Measurements from ENCODE around the gene CCDC106. TPM values are rescaled to one million over a fixed set of nuclear protein-coding genes. Genes with fewer than 3 reads are reported as not detected.

Gene CCDC106
- total RNA-seq, 1 donor from 2014 or later = 3.1 TPM

GRCh38 chr19:55655648-55656040 lies 7.6 kb downstream of the CCDC106 start:
- Histone ChIP-seq H3K27ac (ENCODE audit: low read depth, low read length) (peak overlapping the region; percentile 99), H3K4me1 (ENCODE audit: control insufficient read depth in 3 of 3, insufficient read depth in 3 of 3, low read length in 3 of 3) (peaks cover 37 to 42% (median 40%) of the 10 kb centered on the region in 3 donors), H3K36me3 (ENCODE audit: control insufficient read depth in 3 of 3, insufficient read depth in 3 of 3, low read length in 3 of 3) (peaks cover 0 to 13% (median 10%) of the 10 kb centered on the region in 3 donors)

GRCh38 chr19:55656552-55656951 lies 8.5 kb downstream of the CCDC106 start:
- Histone ChIP-seq H3K9ac (ENCODE audit: low read depth in 1 of 3, low read length in 3 of 3) (peak overlapping the region in 2 of 3 donors; percentile 91 to 97), H3K4me3 (ENCODE audit: low read length in 3 of 3) (peak overlapping the region; percentile 87 to 91 (median 87)), H3K4me1 (ENCODE audit: control insufficient read depth in 3 of 3, insufficient read depth in 3 of 3, low read length in 3 of 3) (peaks cover 37 to 42% (median 40%) of the 10 kb centered on the region in 3 donors)

More at GRCh38 chr19:55655648-55656040, 7.6 kb downstream of the CCDC106 start:
- Histone ChIP-seq H3K27me3 (ENCODE audit: control insufficient read depth in 3 of 3, insufficient read depth in 3 of 3, low read length in 3 of 3) (no peaks in the 10 kb centered on the region), H3K9ac (ENCODE audit: low read depth in 1 of 3, low read length in 3 of 3) (peak overlapping the region; percentile 91 to 97 (median 93)), H3K4me3 (ENCODE audit: low read length in 3 of 3) (peak overlapping the region; percentile 87 to 91 (median 87)), H3K9me3 (ENCODE audit: control insufficient read depth in 3 of 3, low read length in 3 of 3) (no peaks in the 10 kb centered on the region)

GRCh38 chr19:55656988-55657747 lies 9.2 kb downstream of the CCDC106 start:
- Histone ChIP-seq H3K9ac (ENCODE audit: low read depth in 1 of 3, low read length in 3 of 3) (peak overlapping the region in 2 of 3 donors; percentile 48 to 74), H3K27me3 (ENCODE audit: control insufficient read depth in 3 of 3, insufficient read depth in 3 of 3, low read length in 3 of 3) (no peaks in the 10 kb centered on the region), H3K4me1 (ENCODE audit: control insufficient read depth in 3 of 3, insufficient read depth in 3 of 3, low read length in 3 of 3) (peaks cover 37 to 42% (median 40%) of the 10 kb centered on the region in 3 donors), H3K4me3 (ENCODE audit: low read length in 3 of 3) (peak overlapping the region; percentile 87 to 91 (median 87)), H3K27ac (ENCODE audit: low read depth, low read length) (no peak overlapping the region), H3K9me3 (ENCODE audit: control insufficient read depth in 3 of 3, low read length in 3 of 3) (no peaks in the 10 kb centered on the region), H3K36me3 (ENCODE audit: control insufficient read depth in 3 of 3, insufficient read depth in 3 of 3, low read length in 3 of 3) (peaks cover 9 to 22% (median 19%) of the 10 kb centered on the region in 3 donors)

More at GRCh38 chr19:55656552-55656951, 8.5 kb downstream of the CCDC106 start:
- Histone ChIP-seq H3K36me3 (ENCODE audit: control insufficient read depth in 3 of 3, insufficient read depth in 3 of 3, low read length in 3 of 3) (peaks cover 4 to 16% (median 15%) of the 10 kb centered on the region in 3 donors), H3K27ac (ENCODE audit: low read depth, low read length) (no peak overlapping the region), H3K9me3 (ENCODE audit: control insufficient read depth in 3 of 3, low read length in 3 of 3) (no peaks in the 10 kb centered on the region), H3K27me3 (ENCODE audit: control insufficient read depth in 3 of 3, insufficient read depth in 3 of 3, low read length in 3 of 3) (no peaks in the 10 kb centered on the region)

- H3K27ac ChIP-seq (ENCODE audit: low read depth, low read length) = no peak overlapping the region
- no peak overlapping the region for H3K4me3 ChIP-seq (ENCODE audit: low read length in 3 of 3)
- peak overlapping the region in 1 of 3 donors; percentile 33 for H3K9ac ChIP-seq (ENCODE audit: low read depth in 1 of 3, low read length in 3 of 3)
- no peaks in the 10 kb centered on the region for H3K9me3 ChIP-seq (ENCODE audit: control insufficient read depth in 3 of 3, low read length in 3 of 3)
- peaks cover 25 to 38% (median 35%) of the 10 kb centered on the region in 3 donors for H3K36me3 ChIP-seq (ENCODE audit: control insufficient read depth in 3 of 3, insufficient read depth in 3 of 3, low read length in 3 of 3)
- H3K27me3 ChIP-seq (ENCODE audit: control insufficient read depth in 3 of 3, insufficient read depth in 3 of 3, low read length in 3 of 3) = no peaks in the 10 kb centered on the region
- peaks cover 37 to 42% (median 40%) of the 10 kb centered on the region in 3 donors for H3K4me1 ChIP-seq (ENCODE audit: control insufficient read depth in 3 of 3, insufficient read depth in 3 of 3, low read length in 3 of 3)
Measured at GRCh38 chr19:55658846-55659459, 10.9 kb downstream of the CCDC106 start.

- H3K9ac ChIP-seq (ENCODE audit: low read depth in 1 of 3, low read length in 3 of 3) = peak overlapping the region in 1 of 3 donors; percentile 35
- H3K9me3 ChIP-seq (ENCODE audit: control insufficient read depth in 3 of 3, low read length in 3 of 3) = no peaks in the 10 kb centered on the region
- peaks cover 30 to 45% (median 42%) of the 10 kb centered on the region in 3 donors for H3K36me3 ChIP-seq (ENCODE audit: control insufficient read depth in 3 of 3, insufficient read depth in 3 of 3, low read length in 3 of 3)
- H3K4me3 ChIP-seq (ENCODE audit: low read length in 3 of 3) = no peak overlapping the region
- no peaks in the 10 kb centered on the region for H3K27me3 ChIP-seq (ENCODE audit: control insufficient read depth in 3 of 3, insufficient read depth in 3 of 3, low read length in 3 of 3)
- H3K27ac ChIP-seq (ENCODE audit: low read depth, low read length) = no peak overlapping the region
- peaks cover 37 to 42% (median 40%) of the 10 kb centered on the region in 3 donors for H3K4me1 ChIP-seq (ENCODE audit: control insufficient read depth in 3 of 3, insufficient read depth in 3 of 3, low read length in 3 of 3)
Measured at GRCh38 chr19:55659822-55660221, 11.8 kb downstream of the CCDC106 start.

GRCh38 chr19:55660404-55660803 lies 12.4 kb downstream of the CCDC106 start:
- Histone ChIP-seq H3K27me3 (ENCODE audit: control insufficient read depth in 3 of 3, insufficient read depth in 3 of 3, low read length in 3 of 3) (no peaks in the 10 kb centered on the region), H3K4me1 (ENCODE audit: control insufficient read depth in 3 of 3, insufficient read depth in 3 of 3, low read length in 3 of 3) (peaks cover 37 to 42% (median 40%) of the 10 kb centered on the region in 3 donors), H3K27ac (ENCODE audit: low read depth, low read length) (no peak overlapping the region), H3K9ac (ENCODE audit: low read depth in 1 of 3, low read length in 3 of 3) (peak overlapping the region in 1 of 3 donors; percentile 25), H3K4me3 (ENCODE audit: low read length in 3 of 3) (no peak overlapping the region), H3K36me3 (ENCODE audit: control insufficient read depth in 3 of 3, insufficient read depth in 3 of 3, low read length in 3 of 3) (peaks cover 35 to 48% (median 42%) of the 10 kb centered on the region in 3 donors), H3K9me3 (ENCODE audit: control insufficient read depth in 3 of 3, low read length in 3 of 3) (no peaks in the 10 kb centered on the region)

- no peaks in the 10 kb centered on the region for H3K9me3 ChIP-seq (ENCODE audit: control insufficient read depth in 3 of 3, low read length in 3 of 3)
- H3K36me3 ChIP-seq (ENCODE audit: control insufficient read depth in 3 of 3, insufficient read depth in 3 of 3, low read length in 3 of 3) = peaks cover 40 to 50% (median 45%) of the 10 kb centered on the region in 3 donors
- no peak overlapping the region for H3K27ac ChIP-seq (ENCODE audit: low read depth, low read length)
- H3K4me1 ChIP-seq (ENCODE audit: control insufficient read depth in 3 of 3, insufficient read depth in 3 of 3, low read length in 3 of 3) = peaks cover 31 to 37% (median 35%) of the 10 kb centered on the region in 3 donors
- no peak overlapping the region for H3K9ac ChIP-seq (ENCODE audit: low read depth in 1 of 3, low read length in 3 of 3)
- no peak overlapping the region for H3K4me3 ChIP-seq (ENCODE audit: low read length in 3 of 3)
- H3K27me3 ChIP-seq (ENCODE audit: control insufficient read depth in 3 of 3, insufficient read depth in 3 of 3, low read length in 3 of 3) = no peaks in the 10 kb centered on the region
Measured at GRCh38 chr19:55660991-55661390, 13.0 kb downstream of the CCDC106 start.

- no peak overlapping the region for H3K27ac ChIP-seq (ENCODE audit: low read depth, low read length)
- no peaks in the 10 kb centered on the region for H3K9me3 ChIP-seq (ENCODE audit: control insufficient read depth in 3 of 3, low read length in 3 of 3)
- H3K4me3 ChIP-seq (ENCODE audit: low read length in 3 of 3) = no peak overlapping the region
- peaks cover 23 to 28% (median 26%) of the 10 kb centered on the region in 3 donors for H3K4me1 ChIP-seq (ENCODE audit: control insufficient read depth in 3 of 3, insufficient read depth in 3 of 3, low read length in 3 of 3)
- H3K9ac ChIP-seq (ENCODE audit: low read depth in 1 of 3, low read length in 3 of 3) = no peak overlapping the region
- H3K36me3 ChIP-seq (ENCODE audit: control insufficient read depth in 3 of 3, insufficient read depth in 3 of 3, low read length in 3 of 3) = peaks cover 49 to 58% (median 52%) of the 10 kb centered on the region in 3 donors
- no peaks in the 10 kb centered on the region for H3K27me3 ChIP-seq (ENCODE audit: control insufficient read depth in 3 of 3, insufficient read depth in 3 of 3, low read length in 3 of 3)
Measured at GRCh38 chr19:55661826-55662225, 13.8 kb downstream of the CCDC106 start.

- H3K27me3 ChIP-seq (ENCODE audit: control insufficient read depth in 3 of 3, insufficient read depth in 3 of 3, low read length in 3 of 3) = no peaks in the 10 kb centered on the region
- H3K4me3 ChIP-seq (ENCODE audit: low read length in 3 of 3) = no peak overlapping the region
- H3K9ac ChIP-seq (ENCODE audit: low read depth in 1 of 3, low read length in 3 of 3) = no peak overlapping the region
- peaks cover 66 to 75% (median 70%) of the 10 kb centered on the region in 3 donors for H3K36me3 ChIP-seq (ENCODE audit: control insufficient read depth in 3 of 3, insufficient read depth in 3 of 3, low read length in 3 of 3)
- H3K27ac ChIP-seq (ENCODE audit: low read depth, low read length) = no peak overlapping the region
- H3K9me3 ChIP-seq (ENCODE audit: control insufficient read depth in 3 of 3, low read length in 3 of 3) = no peaks in the 10 kb centered on the region
- H3K4me1 ChIP-seq (ENCODE audit: control insufficient read depth in 3 of 3, insufficient read depth in 3 of 3, low read length in 3 of 3) = peaks cover 4 to 9% (median 9%) of the 10 kb centered on the region in 3 donors
Measured at GRCh38 chr19:55663846-55664536, 16.0 kb downstream of the CCDC106 start.
